Measurements from ENCODE around the gene FUT3. TPM values are rescaled to one million over a fixed set of nuclear protein-coding genes. Genes with fewer than 3 reads are reported as not detected.
"Not testable (repeated sequence)": the region's sequence is repeated elsewhere in the genome, so short reads cannot be mapped to it uniquely, and the experiment has no call there.

The FUT3 gene
- total RNA-seq, 1 donor from 2014 or later: 16.1 TPM

DNA sequence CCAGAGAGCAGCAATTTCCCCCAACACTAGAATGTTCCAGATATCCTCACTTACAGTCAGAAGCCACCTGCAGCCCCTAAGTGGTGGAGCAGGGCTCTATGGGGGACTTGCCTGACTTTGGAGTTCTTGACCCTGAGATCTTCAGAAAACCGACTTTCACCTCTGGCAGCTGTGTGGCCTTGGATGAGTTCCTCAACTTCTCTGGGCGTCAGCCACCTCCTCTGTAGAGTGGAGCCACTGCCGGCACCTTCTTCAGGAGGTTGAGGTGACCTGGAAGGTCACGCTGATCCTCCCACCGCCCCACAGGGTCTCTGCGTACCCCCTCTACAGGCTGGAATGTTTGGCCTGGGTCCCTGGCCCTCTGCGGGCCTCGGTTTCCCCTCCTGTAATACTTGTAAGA lies 26.2 kb upstream of the FUT3 start:
- DNase-seq (ENCODE audit: low read depth) (no peak), FAIRE-seq (peak; percentile 64)
- Histone ChIP-seq H3K36me3 (ENCODE audit: control insufficient read depth, insufficient read depth, low read length) (no peaks in the 10 kb centered on the region), H3K27me3 (ENCODE audit: control insufficient read depth, insufficient read depth, low read length) (no peaks in the 10 kb centered on the region), H3K4me3 (ENCODE audit: low read depth, low read length) (no peak overlapping the region)
- TF ChIP-seq, protein P1, sequence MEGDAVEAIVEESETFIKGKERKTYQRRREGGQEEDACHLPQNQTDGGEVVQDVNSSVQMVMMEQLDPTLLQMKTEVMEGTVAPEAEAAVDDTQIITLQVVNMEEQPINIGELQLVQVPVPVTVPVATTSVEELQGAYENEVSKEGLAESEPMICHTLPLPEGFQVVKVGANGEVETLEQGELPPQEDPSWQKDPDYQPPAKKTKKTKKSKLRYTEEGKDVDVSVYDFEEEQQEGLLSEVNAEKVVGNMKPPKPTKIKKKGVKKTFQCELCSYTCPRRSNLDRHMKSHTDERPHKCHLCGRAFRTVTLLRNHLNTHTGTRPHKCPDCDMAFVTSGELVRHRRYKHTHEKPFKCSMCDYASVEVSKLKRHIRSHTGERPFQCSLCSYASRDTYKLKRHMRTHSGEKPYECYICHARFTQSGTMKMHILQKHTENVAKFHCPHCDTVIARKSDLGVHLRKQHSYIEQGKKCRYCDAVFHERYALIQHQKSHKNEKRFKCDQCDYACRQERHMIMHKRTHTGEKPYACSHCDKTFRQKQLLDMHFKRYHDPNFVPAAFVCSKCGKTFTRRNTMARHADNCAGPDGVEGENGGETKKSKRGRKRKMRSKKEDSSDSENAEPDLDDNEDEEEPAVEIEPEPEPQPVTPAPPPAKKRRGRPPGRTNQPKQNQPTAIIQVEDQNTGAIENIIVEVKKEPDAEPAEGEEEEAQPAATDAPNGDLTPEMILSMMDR (IDR thresholded peaks at IDR 0.05; ENCODE audit: insufficient read depth, low read length, severe bottlenecking): no peak

DNA sequence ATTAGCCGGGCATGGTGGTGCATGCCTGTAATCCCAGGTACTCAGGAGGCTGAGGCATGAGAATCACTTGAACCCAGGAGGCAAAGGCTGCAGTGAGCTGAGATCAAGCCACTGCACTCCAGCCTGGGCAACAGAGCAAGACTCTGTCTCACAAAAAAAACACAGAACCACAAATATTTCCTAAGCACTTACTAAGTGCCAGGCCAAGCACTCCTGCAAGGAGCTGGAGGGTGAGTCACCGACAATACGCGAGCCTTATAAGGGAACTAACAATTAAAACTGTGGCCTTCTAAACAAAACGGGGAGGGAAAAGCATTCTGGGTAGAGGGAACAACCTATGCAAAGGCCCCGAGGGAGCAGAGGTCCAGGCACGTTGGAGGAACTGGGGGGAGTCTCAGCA lies 23.2 kb upstream of the FUT3 start:
- DNase-seq (ENCODE audit: low read depth): peak; percentile 47
- H3K36me3 ChIP-seq (ENCODE audit: control insufficient read depth, insufficient read depth, low read length); H3K4me3 ChIP-seq (ENCODE audit: low read depth, low read length); FAIRE-seq; H3K27me3 ChIP-seq (ENCODE audit: control insufficient read depth, insufficient read depth, low read length): not testable (repeated sequence)

DNA sequence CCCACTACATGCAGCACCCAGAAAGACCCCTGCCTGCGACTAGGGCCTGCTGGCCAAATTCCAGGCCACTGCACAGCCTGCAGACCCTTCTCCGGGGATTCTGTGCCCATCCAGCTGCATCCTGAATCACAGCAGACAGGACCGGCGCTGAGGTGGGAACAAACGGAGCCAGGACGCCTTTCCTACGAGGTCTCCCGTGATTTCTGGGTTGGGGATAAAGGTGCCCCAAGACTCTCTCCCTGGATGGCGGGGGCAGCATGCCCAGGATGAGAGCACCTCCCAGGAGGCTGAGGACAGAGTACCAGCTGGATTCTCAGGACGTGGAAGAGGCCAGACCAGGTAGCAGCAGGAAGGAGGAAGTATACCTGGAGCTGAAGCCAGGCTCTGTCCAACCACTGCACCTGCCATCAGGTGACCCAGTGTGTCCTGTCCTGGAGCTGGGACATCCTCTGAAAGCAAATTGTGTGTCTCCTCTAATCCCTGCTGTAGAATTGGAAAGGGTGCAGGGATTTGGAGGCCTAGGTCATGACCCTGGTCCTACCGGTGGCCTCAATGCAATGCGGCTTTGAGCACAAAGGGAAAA lies 22.5 kb upstream of the FUT3 start:
- TF ChIP-seq, protein P1 (IDR thresholded peaks at IDR 0.05; ENCODE audit: insufficient read depth, low read length, severe bottlenecking): no peak
- FAIRE-seq (no peak), DNase-seq (ENCODE audit: low read depth) (no peak)
- H3K36me3 ChIP-seq (ENCODE audit: control insufficient read depth, insufficient read depth, low read length): no peaks in the 10 kb centered on the region
- no peak overlapping the region for H3K4me3 ChIP-seq (ENCODE audit: low read depth, low read length)
- no peaks in the 10 kb centered on the region for H3K27me3 ChIP-seq (ENCODE audit: control insufficient read depth, insufficient read depth, low read length)

DNA sequence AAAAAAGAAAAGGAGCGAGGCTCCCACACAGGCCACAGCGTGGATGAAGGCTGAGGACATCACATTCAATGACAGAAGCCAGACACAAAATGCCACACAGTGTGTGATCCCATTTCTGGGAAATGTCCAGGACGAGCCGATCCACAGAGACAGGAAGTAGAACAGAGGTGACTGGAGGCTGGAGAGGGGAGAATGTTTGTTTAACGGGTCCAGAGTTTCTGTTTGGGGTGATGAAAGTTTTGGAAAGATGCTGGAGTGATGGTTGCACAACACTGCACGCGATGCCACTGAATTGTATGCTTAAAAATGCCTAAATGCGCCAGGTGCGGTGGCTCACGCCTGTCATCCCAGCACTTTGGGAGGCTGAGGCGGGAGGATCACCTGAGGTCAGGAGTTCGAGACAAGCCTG lies 19.7 kb upstream of the FUT3 start:
- no peak overlapping the region for H3K4me3 ChIP-seq (ENCODE audit: low read depth, low read length)
- no peak for FAIRE-seq
- TF ChIP-seq, protein P1 (IDR thresholded peaks at IDR 0.05; ENCODE audit: insufficient read depth, low read length, severe bottlenecking): no peak
- H3K27me3 ChIP-seq (ENCODE audit: control insufficient read depth, insufficient read depth, low read length): no peaks in the 10 kb centered on the region
- no peaks in the 10 kb centered on the region for H3K36me3 ChIP-seq (ENCODE audit: control insufficient read depth, insufficient read depth, low read length)
- no peak for DNase-seq (ENCODE audit: low read depth)

DNA sequence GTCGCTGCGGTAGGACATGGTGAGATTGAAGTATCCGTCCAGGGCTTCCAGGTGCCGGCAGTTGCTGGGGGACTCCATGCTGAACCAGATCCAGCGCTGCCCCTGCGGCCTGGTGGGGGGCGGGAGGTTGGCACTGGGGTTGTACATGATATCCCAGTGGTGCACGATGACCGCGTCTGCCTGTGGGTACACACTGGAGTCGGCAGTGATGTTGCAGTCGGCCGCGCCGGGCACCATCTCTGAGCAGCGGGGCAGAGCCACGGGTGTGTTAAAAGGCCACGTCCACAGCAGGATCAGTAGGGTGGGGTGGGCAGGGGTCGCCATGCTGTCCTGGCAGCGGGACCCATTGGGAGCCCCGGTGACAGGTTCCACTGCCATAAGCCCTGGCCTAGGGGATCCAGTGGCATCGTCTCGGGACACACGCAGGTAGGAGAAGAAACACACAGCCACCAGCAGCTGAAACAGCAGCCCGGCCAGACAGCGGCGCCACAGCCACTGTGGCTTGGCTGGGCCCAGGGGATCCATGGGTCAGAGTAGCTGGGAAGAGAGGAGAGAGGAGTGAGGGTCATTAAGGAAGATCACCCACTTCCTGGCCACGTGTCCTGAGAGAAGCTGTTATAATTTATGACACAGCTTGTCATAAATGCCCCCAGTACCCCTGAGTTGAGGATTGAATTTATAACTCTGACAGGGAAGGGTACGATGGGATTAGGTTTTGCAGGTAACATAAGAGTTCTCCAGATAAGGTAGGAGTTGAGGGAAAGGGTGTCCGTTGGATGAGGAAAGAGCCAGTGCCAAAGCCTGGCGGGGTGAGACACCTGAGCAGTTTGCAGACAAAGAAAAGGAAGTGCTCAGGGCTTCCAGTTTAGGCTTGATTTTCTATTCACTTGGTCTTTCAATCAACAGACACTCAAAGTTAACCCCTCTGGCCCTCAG lies 16.2 kb upstream of the FUT3 start:
- no peak overlapping the region for H3K4me3 ChIP-seq (ENCODE audit: low read depth, low read length)
- DNase-seq (ENCODE audit: low read depth) (no peak), FAIRE-seq (no peak)
- no peaks in the 10 kb centered on the region for H3K27me3 ChIP-seq (ENCODE audit: control insufficient read depth, insufficient read depth, low read length)
- H3K36me3 ChIP-seq (ENCODE audit: control insufficient read depth, insufficient read depth, low read length): no peaks in the 10 kb centered on the region
- TF ChIP-seq, protein P1 (IDR thresholded peaks at IDR 0.05; ENCODE audit: insufficient read depth, low read length, severe bottlenecking): no peak

DNA sequence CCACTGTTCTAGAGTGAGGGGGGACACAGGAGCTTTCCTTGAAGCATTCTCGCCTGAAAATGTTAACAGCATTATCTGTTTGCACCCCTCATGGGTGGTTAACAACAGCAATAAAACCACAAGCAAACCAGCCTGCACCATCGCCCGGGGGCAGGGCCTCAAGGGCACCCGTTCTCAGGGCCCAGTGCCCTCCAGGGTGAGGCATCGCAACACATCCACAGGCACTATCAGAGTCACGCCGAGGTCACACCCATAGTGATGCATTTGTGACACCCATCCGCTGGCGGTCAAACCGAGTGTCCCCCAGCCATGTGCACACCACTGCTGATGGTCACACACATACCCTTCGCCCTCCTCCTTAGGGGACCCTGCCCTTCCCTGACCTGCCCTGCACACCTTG lies 14.5 kb upstream of the FUT3 start:
- H3K4me3 ChIP-seq (ENCODE audit: low read depth, low read length): no peak overlapping the region
- DNase-seq (ENCODE audit: low read depth) (no peak), FAIRE-seq (peak; percentile 82)

More for the DNA sequence above, 14.5 kb upstream of the FUT3 start:
- TF ChIP-seq, protein P1 (IDR thresholded peaks at IDR 0.05; ENCODE audit: insufficient read depth, low read length, severe bottlenecking): no peak
- no peaks in the 10 kb centered on the region for H3K36me3 ChIP-seq (ENCODE audit: control insufficient read depth, insufficient read depth, low read length)
- H3K27me3 ChIP-seq (ENCODE audit: control insufficient read depth, insufficient read depth, low read length): no peaks in the 10 kb centered on the region

Measured in bronchial epithelial cell (primary cell).